ENCODE results near the gene PPP2R5A.
"Not testable (repeated sequence)": the region's sequence is repeated elsewhere in the genome, so short reads cannot be mapped to it uniquely, and the experiment has no call there.

PPP2R5A gene

GRCh38 chr1:212386029-212386428 is 100.8 kb downstream of the PPP2R5A start:
- TF ChIP-seq, protein P1, sequence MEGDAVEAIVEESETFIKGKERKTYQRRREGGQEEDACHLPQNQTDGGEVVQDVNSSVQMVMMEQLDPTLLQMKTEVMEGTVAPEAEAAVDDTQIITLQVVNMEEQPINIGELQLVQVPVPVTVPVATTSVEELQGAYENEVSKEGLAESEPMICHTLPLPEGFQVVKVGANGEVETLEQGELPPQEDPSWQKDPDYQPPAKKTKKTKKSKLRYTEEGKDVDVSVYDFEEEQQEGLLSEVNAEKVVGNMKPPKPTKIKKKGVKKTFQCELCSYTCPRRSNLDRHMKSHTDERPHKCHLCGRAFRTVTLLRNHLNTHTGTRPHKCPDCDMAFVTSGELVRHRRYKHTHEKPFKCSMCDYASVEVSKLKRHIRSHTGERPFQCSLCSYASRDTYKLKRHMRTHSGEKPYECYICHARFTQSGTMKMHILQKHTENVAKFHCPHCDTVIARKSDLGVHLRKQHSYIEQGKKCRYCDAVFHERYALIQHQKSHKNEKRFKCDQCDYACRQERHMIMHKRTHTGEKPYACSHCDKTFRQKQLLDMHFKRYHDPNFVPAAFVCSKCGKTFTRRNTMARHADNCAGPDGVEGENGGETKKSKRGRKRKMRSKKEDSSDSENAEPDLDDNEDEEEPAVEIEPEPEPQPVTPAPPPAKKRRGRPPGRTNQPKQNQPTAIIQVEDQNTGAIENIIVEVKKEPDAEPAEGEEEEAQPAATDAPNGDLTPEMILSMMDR (IDR thresholded peaks at IDR 0.05; ENCODE audit: low read depth, low read length, missing control alignments), result no peak
- in situ Hi-C loops (cut with HindIII; ENCODE audit: low sequenced_read_pairs), result no loop called here
- H3K4me3 ChIP-seq (ENCODE audit: low read depth, low read length), result no peak overlapping the region
- no peak for DNase-seq (ENCODE audit: low read depth)

- H3K4me3 ChIP-seq (ENCODE audit: low read depth, low read length), result no peak overlapping the region
- in situ Hi-C loops (cut with HindIII; ENCODE audit: low sequenced_read_pairs), result no loop called here
- no peak for DNase-seq (ENCODE audit: low read depth)
- TF ChIP-seq, protein P1 (IDR thresholded peaks at IDR 0.05; ENCODE audit: low read depth, low read length, missing control alignments), result no peak
These were observed 103.9 kb downstream of the PPP2R5A start for GRCh38 chr1:212388985-212389716.

GRCh38 chr1:212395678-212396437 is 110.6 kb downstream of the PPP2R5A start:
- in situ Hi-C loops (cut with HindIII; ENCODE audit: low sequenced_read_pairs); DNase-seq (ENCODE audit: low read depth); H3K4me3 ChIP-seq (ENCODE audit: low read depth, low read length): not testable (repeated sequence)

GRCh38 chr1:212396638-212397037 is 111.4 kb downstream of the PPP2R5A start:
- H3K4me3 ChIP-seq (ENCODE audit: low read depth, low read length), result no peak overlapping the region
- in situ Hi-C loops (cut with HindIII; ENCODE audit: low sequenced_read_pairs), result no loop called here
- TF ChIP-seq, protein P1 (IDR thresholded peaks at IDR 0.05; ENCODE audit: low read depth, low read length, missing control alignments), result no peak
- DNase-seq (ENCODE audit: low read depth), result no peak

GRCh38 chr1:212397171-212397570 is 112.0 kb downstream of the PPP2R5A start:
- DNase-seq (ENCODE audit: low read depth), result no peak
- TF ChIP-seq, protein P1 (IDR thresholded peaks at IDR 0.05; ENCODE audit: low read depth, low read length, missing control alignments), result no peak
- no peak overlapping the region for H3K4me3 ChIP-seq (ENCODE audit: low read depth, low read length)
- in situ Hi-C loops (cut with HindIII; ENCODE audit: low sequenced_read_pairs), result no loop called here

- in situ Hi-C loops (cut with HindIII; ENCODE audit: low sequenced_read_pairs), result no loop called here
- TF ChIP-seq, protein P1 (IDR thresholded peaks at IDR 0.05; ENCODE audit: low read depth, low read length, missing control alignments), result no peak
- H3K4me3 ChIP-seq (ENCODE audit: low read depth, low read length), result no peak overlapping the region
- no peak for DNase-seq (ENCODE audit: low read depth)
These were observed 115.8 kb downstream of the PPP2R5A start for GRCh38 chr1:212401042-212401441.
